ENCODE results near the gene PCDH9. TPM values are rescaled to one million over a fixed set of nuclear protein-coding genes. Genes with fewer than 3 reads are reported as not detected.

The PCDH9 gene
- polyA plus RNA-seq, 1 of the 3 experiments (the other 2 are of a cell fraction) = 1.3 TPM

DNA sequence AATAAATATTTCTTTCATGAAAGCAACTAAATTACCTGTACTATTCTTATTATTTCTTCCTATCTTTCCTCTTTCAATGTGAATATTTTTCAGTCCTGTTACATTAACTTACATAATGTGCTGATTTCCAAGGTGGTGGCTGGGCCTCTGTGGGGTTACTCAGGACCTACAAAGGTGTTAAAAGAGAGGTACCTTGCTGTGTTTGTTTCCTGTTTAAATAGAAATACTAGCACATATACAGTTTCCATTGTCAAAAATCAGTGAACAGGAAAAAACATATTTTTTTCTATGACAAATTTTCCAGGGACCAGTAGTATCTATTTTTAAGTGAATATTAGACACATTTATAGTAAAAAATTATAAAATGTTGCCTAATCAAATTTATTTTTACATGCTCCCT, 8.7 kb upstream of the PCDH9 start (continued):
- TF ChIP-seq, protein P1, sequence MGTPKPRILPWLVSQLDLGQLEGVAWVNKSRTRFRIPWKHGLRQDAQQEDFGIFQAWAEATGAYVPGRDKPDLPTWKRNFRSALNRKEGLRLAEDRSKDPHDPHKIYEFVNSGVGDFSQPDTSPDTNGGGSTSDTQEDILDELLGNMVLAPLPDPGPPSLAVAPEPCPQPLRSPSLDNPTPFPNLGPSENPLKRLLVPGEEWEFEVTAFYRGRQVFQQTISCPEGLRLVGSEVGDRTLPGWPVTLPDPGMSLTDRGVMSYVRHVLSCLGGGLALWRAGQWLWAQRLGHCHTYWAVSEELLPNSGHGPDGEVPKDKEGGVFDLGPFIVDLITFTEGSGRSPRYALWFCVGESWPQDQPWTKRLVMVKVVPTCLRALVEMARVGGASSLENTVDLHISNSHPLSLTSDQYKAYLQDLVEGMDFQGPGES (IDR thresholded peaks at IDR 0.05; ENCODE audit: low read depth, low read length) = no peak
- TF ChIP-seq GABPA (IDR thresholded peaks at IDR 0.05; ENCODE audit: low read depth) (no peak), FOXM1 (IDR thresholded peaks at IDR 0.05; ENCODE audit: low read depth) (no peak)

DNA sequence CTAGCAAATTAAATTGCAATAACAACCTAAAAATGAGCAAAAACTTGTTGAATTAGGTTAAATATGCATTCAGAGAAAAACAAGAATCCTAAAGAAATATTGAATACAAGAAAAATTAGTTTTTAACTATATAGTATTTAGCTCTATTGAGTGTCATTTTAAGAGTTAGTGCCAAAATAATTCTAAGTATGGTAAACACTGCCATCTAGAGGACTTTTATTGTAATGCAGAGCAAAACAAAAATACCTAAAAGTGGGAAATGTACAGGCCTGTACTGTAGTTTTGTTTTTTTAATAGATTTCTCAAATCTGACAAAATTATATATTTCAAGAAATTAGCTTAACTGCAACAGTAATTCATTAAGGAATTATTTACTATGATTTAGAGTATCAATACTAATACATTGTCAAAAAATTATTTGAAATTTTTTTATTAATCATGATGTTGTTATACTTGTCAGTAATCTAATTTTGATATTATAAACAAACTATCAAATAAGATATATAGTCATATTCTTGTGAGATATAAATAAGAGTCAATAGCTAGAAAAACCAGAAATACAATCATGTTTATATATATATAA, 8.2 kb upstream of the PCDH9 start:
- no peak overlapping the region for H2AFZ ChIP-seq (ENCODE audit: low read depth)
- H3K4me2 ChIP-seq = no peak overlapping the region
- peak; percentile 19 for DNase-seq
- no peaks in the 10 kb centered on the region for H3K9me3 ChIP-seq
- POLR2A ChIA-PET = no interaction called here
- TF ChIP-seq NRF1 (IDR thresholded peaks at IDR 0.05; ENCODE audit: low read depth, low read length) (no peak), RAD21 (IDR thresholded peaks at IDR 0.05; ENCODE audit: low read length) (peak; percentile 81), SMC3 (IDR thresholded peaks at IDR 0.05; ENCODE audit: low read depth, low read length) (peak; percentile 27)
- TF ChIP-seq, protein P2, sequence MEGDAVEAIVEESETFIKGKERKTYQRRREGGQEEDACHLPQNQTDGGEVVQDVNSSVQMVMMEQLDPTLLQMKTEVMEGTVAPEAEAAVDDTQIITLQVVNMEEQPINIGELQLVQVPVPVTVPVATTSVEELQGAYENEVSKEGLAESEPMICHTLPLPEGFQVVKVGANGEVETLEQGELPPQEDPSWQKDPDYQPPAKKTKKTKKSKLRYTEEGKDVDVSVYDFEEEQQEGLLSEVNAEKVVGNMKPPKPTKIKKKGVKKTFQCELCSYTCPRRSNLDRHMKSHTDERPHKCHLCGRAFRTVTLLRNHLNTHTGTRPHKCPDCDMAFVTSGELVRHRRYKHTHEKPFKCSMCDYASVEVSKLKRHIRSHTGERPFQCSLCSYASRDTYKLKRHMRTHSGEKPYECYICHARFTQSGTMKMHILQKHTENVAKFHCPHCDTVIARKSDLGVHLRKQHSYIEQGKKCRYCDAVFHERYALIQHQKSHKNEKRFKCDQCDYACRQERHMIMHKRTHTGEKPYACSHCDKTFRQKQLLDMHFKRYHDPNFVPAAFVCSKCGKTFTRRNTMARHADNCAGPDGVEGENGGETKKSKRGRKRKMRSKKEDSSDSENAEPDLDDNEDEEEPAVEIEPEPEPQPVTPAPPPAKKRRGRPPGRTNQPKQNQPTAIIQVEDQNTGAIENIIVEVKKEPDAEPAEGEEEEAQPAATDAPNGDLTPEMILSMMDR (IDR thresholded peaks at IDR 0.05) = peak; percentile 82
- H3K4me1 ChIP-seq (ENCODE audit: control insufficient read depth in 1 of 2, insufficient read depth in 2 of 2, low read depth in 1 of 2, low read length in 1 of 2) = peaks cover 0 to 12% of the 10 kb centered on the region in 2 experiments; a peak in 1 of 4 replicates
- H3K27ac ChIP-seq (ENCODE audit: low read depth in 2 of 2, low read length in 1 of 2) = no peak overlapping the region
- no peaks in the 10 kb centered on the region for H3K79me2 ChIP-seq (ENCODE audit: insufficient read depth)
- no peaks in the 10 kb centered on the region for H3F3A ChIP-seq (replicated peaks; ENCODE audit: insufficient read depth)
- H3K9ac ChIP-seq = no peak overlapping the region
- CTCF ChIA-PET = interaction anchor here (0.6 to 2.1 kb wide), 17 partner anchors 9 to 930 kb away, joined by 3 to 12 read pairs (median 4); partner anchors contain the start of gene PCDH9
- no peaks in the 10 kb centered on the region for H3K27me3 ChIP-seq (ENCODE audit: insufficient read depth)
- H3K9me2 ChIP-seq = no peaks in the 10 kb centered on the region
- H3K36me3 ChIP-seq (replicated peaks in 1 of 2; ENCODE audit: control insufficient read depth in 1 of 2, insufficient read depth in 2 of 2, low read length in 1 of 2) = no peaks in the 10 kb centered on the region
- no peak overlapping the region; a peak in 1 of 4 replicates for H3K4me3 ChIP-seq (ENCODE audit: low read depth in 2 of 2, low read length in 1 of 2)
- H4K20me1 ChIP-seq (ENCODE audit: insufficient read depth) = no peaks in the 10 kb centered on the region

DNA sequence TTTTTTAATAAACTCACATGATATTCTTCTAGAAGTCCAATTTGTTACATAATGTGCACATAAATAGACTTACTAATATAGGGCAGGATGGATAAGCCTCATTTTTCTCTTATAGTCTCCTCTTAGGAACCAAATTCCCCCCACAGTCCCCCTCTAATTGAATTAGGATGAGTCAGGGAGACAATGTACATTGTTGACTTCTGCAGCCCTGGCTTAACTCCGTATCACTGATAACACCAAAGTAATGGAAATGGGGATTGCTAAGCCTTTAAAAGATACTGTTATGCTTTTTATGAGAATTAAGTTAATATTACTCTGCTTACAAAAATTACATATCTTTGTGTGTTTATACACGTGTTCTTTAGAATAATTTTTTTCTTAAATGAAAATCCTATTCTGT, 5.1 kb upstream of the PCDH9 start:
- ChIA-PET CTCF (interaction anchor here (0.6 kb wide), 1 partner anchor 546 kb away, joined by 3 read pairs; no protein-coding TSS in a partner anchor), POLR2A (no interaction called here)
- Histone ChIP-seq H3K36me3 (replicated peaks in 1 of 2; ENCODE audit: control insufficient read depth in 1 of 2, insufficient read depth in 2 of 2, low read length in 1 of 2) (no peaks in the 10 kb centered on the region), H3K4me2 (no peak overlapping the region), H3K27ac (ENCODE audit: low read depth in 2 of 2, low read length in 1 of 2) (peak overlapping the region in 1 of 2 experiments; percentile 34; a peak in 1 of 4 replicates), H3F3A (replicated peaks; ENCODE audit: insufficient read depth) (peaks cover 7% of the 10 kb centered on the region), H2AFZ (ENCODE audit: low read depth) (no peak overlapping the region), H3K4me3 (ENCODE audit: low read depth in 2 of 2, low read length in 1 of 2) (no peak overlapping the region), H3K9me3 (no peaks in the 10 kb centered on the region), H3K4me1 (ENCODE audit: control insufficient read depth in 1 of 2, insufficient read depth in 2 of 2, low read depth in 1 of 2, low read length in 1 of 2) (peaks cover 0 to 14% of the 10 kb centered on the region in 2 experiments; a peak in 1 of 4 replicates), H4K20me1 (ENCODE audit: insufficient read depth) (no peaks in the 10 kb centered on the region), H3K27me3 (ENCODE audit: insufficient read depth) (no peaks in the 10 kb centered on the region), H3K79me2 (ENCODE audit: insufficient read depth) (no peaks in the 10 kb centered on the region), H3K9ac (no peak overlapping the region), H3K9me2 (no peaks in the 10 kb centered on the region)
- peak; percentile 40; the same call in 1 of the 2 replicates for TF ChIP-seq GATA2 (CRISPR knock-in tag; IDR thresholded peaks at IDR 0.05)
- no peak for TF ChIP-seq RAD21 (IDR thresholded peaks at IDR 0.05; ENCODE audit: low read length)
- peak; percentile 67 for TF ChIP-seq RCOR1 (IDR thresholded peaks at IDR 0.05; ENCODE audit: low read length)
- TF ChIP-seq EP300 (IDR thresholded peaks at IDR 0.05; ENCODE audit: borderline replicate concordance in 1 of 2, low read depth in 1 of 2, low read length in 1 of 2) = peak in 1 of 2 experiments; percentile 71; a peak in 2 of 4 replicates
- TF ChIP-seq TAF1 (IDR thresholded peaks at IDR 0.05; ENCODE audit: borderline replicate concordance, low read depth, low read length) = no peak
- TF ChIP-seq JUND (IDR thresholded peaks at IDR 0.05) = 0 out of 2 replicates have a peak, but pooled peaks have one; percentile 8
- TF ChIP-seq TCF12 (IDR thresholded peaks at IDR 0.05) = peak; percentile 48
- TF ChIP-seq SIN3A (IDR thresholded peaks at IDR 0.05; ENCODE audit: borderline replicate concordance, low read depth, low read length) = no peak
- no peak for TF ChIP-seq RFX5 (IDR thresholded peaks at IDR 0.05; ENCODE audit: low read length)
- 17% methylated on average over 2 of the region's 2 CpGs for WGBS (ENCODE audit: low lambda C conversion rate)
- DNase-seq = peak; percentile 56

All from SK-N-SH (cell line).